IMR-90 (cell line): ENCODE results near the gene EPB41L5.
"Not testable (repeated sequence)": the region's sequence is repeated elsewhere in the genome, so short reads cannot be mapped to it uniquely, and the experiment has no call there.

Experiments
- BHLHE40 ChIP-seq: fragments of 150-350 bp; IDR thresholded peaks from 2 replicates; pipeline ENCODE4 v1.6.1; 2016; ENCODE audit warnings: mild to moderate bottlenecking, low read depth, low read length
- POLR2A ChIP-seq: IDR thresholded peaks from 2 replicates; pipeline ENCODE4 v1.6.1; 2012; ENCODE audit warnings: mild to moderate bottlenecking, low read depth, low read length
- RFX5 ChIP-seq: IDR thresholded peaks from 2 replicates; pipeline ENCODE4 v1.8.0; 2012; ENCODE audit warnings: low read depth, mild to moderate bottlenecking, low read length, moderate library complexity
- SMC3 ChIP-seq: fragments of 150-350 bp; IDR thresholded peaks from 2 replicates; pipeline ENCODE4 v1.6.1; 2016; ENCODE audit warnings: low read depth, mild to moderate bottlenecking, antibody characterized with exemption, low read length, moderate library complexity
- TF ChIP-seq, protein P1 (sequence below): conservative IDR thresholded peaks from 2 replicates; pipeline ENCODE4 v1.5.1; 2012; ENCODE audit warnings: mild to moderate bottlenecking, low read depth, low read length, improper control_type of control experiment

DNA sequence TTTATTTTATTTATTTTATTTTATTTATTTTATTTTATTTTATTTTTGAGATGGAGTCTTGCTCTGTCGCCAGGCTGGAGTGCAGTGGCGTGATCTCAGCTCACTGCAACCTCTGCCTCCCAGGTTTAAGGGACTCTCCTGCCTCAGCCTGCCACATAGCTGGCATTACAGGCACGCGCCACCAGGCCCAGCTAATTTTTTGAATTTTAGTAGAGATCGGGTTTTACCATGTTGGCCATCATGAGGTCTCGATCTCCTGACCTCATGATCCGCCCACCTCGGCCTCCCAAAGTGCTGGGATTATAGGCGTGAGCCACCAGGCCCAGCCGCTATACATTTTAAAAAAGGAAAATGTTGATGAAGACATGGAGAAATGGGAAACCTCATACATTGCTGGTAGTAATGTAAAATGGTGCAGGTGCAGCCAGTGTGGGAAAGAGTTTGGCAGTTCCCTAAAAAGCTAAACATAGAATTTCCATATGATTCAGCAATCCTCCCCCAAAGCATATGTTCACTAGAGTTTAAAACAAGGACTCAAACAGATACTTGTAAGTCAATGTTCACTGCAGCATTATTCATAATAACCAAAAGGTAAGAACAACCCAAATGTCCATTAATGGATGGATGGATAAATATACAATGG lies 187.1 kb downstream of the EPB41L5 start:
- TF ChIP-seq SMC3, RFX5, BHLHE40, POLR2A: not testable (repeated sequence)
- TF ChIP-seq, protein P1, sequence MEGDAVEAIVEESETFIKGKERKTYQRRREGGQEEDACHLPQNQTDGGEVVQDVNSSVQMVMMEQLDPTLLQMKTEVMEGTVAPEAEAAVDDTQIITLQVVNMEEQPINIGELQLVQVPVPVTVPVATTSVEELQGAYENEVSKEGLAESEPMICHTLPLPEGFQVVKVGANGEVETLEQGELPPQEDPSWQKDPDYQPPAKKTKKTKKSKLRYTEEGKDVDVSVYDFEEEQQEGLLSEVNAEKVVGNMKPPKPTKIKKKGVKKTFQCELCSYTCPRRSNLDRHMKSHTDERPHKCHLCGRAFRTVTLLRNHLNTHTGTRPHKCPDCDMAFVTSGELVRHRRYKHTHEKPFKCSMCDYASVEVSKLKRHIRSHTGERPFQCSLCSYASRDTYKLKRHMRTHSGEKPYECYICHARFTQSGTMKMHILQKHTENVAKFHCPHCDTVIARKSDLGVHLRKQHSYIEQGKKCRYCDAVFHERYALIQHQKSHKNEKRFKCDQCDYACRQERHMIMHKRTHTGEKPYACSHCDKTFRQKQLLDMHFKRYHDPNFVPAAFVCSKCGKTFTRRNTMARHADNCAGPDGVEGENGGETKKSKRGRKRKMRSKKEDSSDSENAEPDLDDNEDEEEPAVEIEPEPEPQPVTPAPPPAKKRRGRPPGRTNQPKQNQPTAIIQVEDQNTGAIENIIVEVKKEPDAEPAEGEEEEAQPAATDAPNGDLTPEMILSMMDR = not testable (repeated sequence)
